ENCODE results near the gene CREB3. TPM values are rescaled to one million over a fixed set of nuclear protein-coding genes. Genes with fewer than 3 reads are reported as not detected.
A peak's percentile ranks its signal among the peaks of the same experiment; 100 is the strongest.

Gene CREB3
- total RNA-seq, 1 experiment from 2014 or later: 54.1 TPM

GRCh38 chr9:35746583-35746982 lies 14.1 kb downstream of the CREB3 start:
- peaks cover 22% of the 10 kb centered on the region for H3K4me1 Mint-ChIP-seq (ENCODE audit: low read depth, unreplicated experiment)
- no peaks in the 10 kb centered on the region for H3K27me3 ChIP-seq (replicated peaks; ENCODE audit: control insufficient read depth, insufficient read depth, low read length)
- peak in 1 of 2 experiments; percentile 49 for DNase-seq
- H3K27ac Mint-ChIP-seq (ENCODE audit: unreplicated experiment): peak overlapping the region; percentile 25
- no peaks in the 10 kb centered on the region for H3K9me3 Mint-ChIP-seq (ENCODE audit: unreplicated experiment)
- TF ChIP-seq CTCF (IDR thresholded peaks at IDR 0.05; ENCODE audit: insufficient read depth in 1 of 2, low read depth in 1 of 2, low read length in 1 of 2, severe bottlenecking in 1 of 2, unreplicated experiment in 1 of 2): no peak
- ChIA-PET POLR2A (interaction anchor here (0.7 to 4.1 kb wide), 4 partner anchors 10 to 25 kb away, joined by 3 to 41 read pairs (median 4); partner anchors contain the start of genes CREB3 and TLN1), CTCF (interaction anchor here (0.8 to 3.4 kb wide), 6 partner anchors 10 to 50 kb away, joined by 3 to 11 read pairs (median 4); no protein-coding TSS in a partner anchor)
- H3K9me3 ChIP-seq: no peaks in the 10 kb centered on the region
- H3K36me3 Mint-ChIP-seq (ENCODE audit: insufficient read depth, unreplicated experiment): peaks cover 52% of the 10 kb centered on the region
- peaks cover 11% of the 10 kb centered on the region for H3K36me3 ChIP-seq (ENCODE audit: control insufficient read depth, insufficient read depth, low read length)
- intact Hi-C loops (cut with micrococcal nuclease; ENCODE audit: unreplicated experiment): loop anchor here (1.0 to 5.0 kb wide), 2 partner anchors 10 to 71 kb away; partner anchors contain the start of gene HINT2
- no TSS peak for BruUV-seq (replicated peaks)
- peak overlapping the region; percentile 86 for H3K4me3 Mint-ChIP-seq (ENCODE audit: unreplicated experiment)
- no peaks in the 10 kb centered on the region for H3K27me3 Mint-ChIP-seq (ENCODE audit: insufficient read depth, unreplicated experiment)
- H3K4me1 ChIP-seq: peaks cover 23% of the 10 kb centered on the region
- peak overlapping the region; percentile 89 for H3K4me3 ChIP-seq (ENCODE audit: low read depth, low read length)

- BruUV-seq (replicated peaks): no TSS peak
- ChIA-PET POLR2A (interaction anchor here (0.5 to 4.1 kb wide), 12 partner anchors 9 to 259 kb away, joined by 3 to 41 read pairs (median 5); partner anchors contain the start of genes CCDC107, CREB3, HINT2 and RMRP), CTCF (interaction anchor here (1.0 to 3.4 kb wide), 8 partner anchors 10 to 90 kb away, joined by 3 to 21 read pairs (median 8); partner anchors contain the start of genes CCDC107, CREB3, RMRP and TLN1)
- Mint-ChIP-seq H3K9me3 (ENCODE audit: unreplicated experiment) (no peaks in the 10 kb centered on the region), H3K4me3 (ENCODE audit: unreplicated experiment) (peak overlapping the region; percentile 86), H3K27me3 (ENCODE audit: insufficient read depth, unreplicated experiment) (no peaks in the 10 kb centered on the region), H3K36me3 (ENCODE audit: insufficient read depth, unreplicated experiment) (peaks cover 49% of the 10 kb centered on the region), H3K27ac (ENCODE audit: unreplicated experiment) (peak overlapping the region; percentile 85), H3K4me1 (ENCODE audit: low read depth, unreplicated experiment) (peaks cover 22% of the 10 kb centered on the region)
- peaks cover 23% of the 10 kb centered on the region for H3K4me1 ChIP-seq
- no peaks in the 10 kb centered on the region for H3K9me3 ChIP-seq
- H3K36me3 ChIP-seq (ENCODE audit: control insufficient read depth, insufficient read depth, low read length): peaks cover 8% of the 10 kb centered on the region
- no peak for TF ChIP-seq CTCF (IDR thresholded peaks at IDR 0.05; ENCODE audit: insufficient read depth in 1 of 2, low read depth in 1 of 2, low read length in 1 of 2, severe bottlenecking in 1 of 2, unreplicated experiment in 1 of 2)
- H3K4me3 ChIP-seq (ENCODE audit: low read depth, low read length): peak overlapping the region; percentile 89
- no peaks in the 10 kb centered on the region for H3K27me3 ChIP-seq (replicated peaks; ENCODE audit: control insufficient read depth, insufficient read depth, low read length)
- DNase-seq: no peak
- intact Hi-C loops (cut with micrococcal nuclease; ENCODE audit: unreplicated experiment): loop anchor here (2.0 to 5.0 kb wide), 2 partner anchors 16 to 69 kb away; partner anchors contain the start of genes CREB3, HINT2 and TLN1
These were observed 15.9 kb downstream of the CREB3 start for GRCh38 chr9:35748242-35748857.

- H3K27me3 ChIP-seq (replicated peaks; ENCODE audit: control insufficient read depth, insufficient read depth, low read length): no peaks in the 10 kb centered on the region
- ChIA-PET CTCF (interaction anchor here (1.0 to 3.4 kb wide), 9 partner anchors 11 to 91 kb away, joined by 3 to 21 read pairs (median 7); partner anchors contain the start of genes CCDC107, CREB3, RMRP and TLN1), POLR2A (interaction anchor here (0.6 to 4.1 kb wide), 13 partner anchors 10 to 677 kb away, joined by 3 to 41 read pairs (median 4); partner anchors contain the start of genes CCDC107, CREB3, HINT2 and RMRP)
- peaks cover 42% of the 10 kb centered on the region for H3K36me3 Mint-ChIP-seq (ENCODE audit: insufficient read depth, unreplicated experiment)
- no peaks in the 10 kb centered on the region for H3K9me3 Mint-ChIP-seq (ENCODE audit: unreplicated experiment)
- H3K4me1 ChIP-seq: peaks cover 23% of the 10 kb centered on the region
- peak within 1 kb of the TSS; percentile 86 for H3K4me3 Mint-ChIP-seq (ENCODE audit: unreplicated experiment)
- DNase-seq: peak; percentile 89 to 90
- H3K27me3 Mint-ChIP-seq (ENCODE audit: insufficient read depth, unreplicated experiment): no peaks in the 10 kb centered on the region
- TF ChIP-seq CTCF (IDR thresholded peaks at IDR 0.05; ENCODE audit: insufficient read depth in 1 of 2, low read depth in 1 of 2, low read length in 1 of 2, severe bottlenecking in 1 of 2, unreplicated experiment in 1 of 2): no peak
- BruUV-seq (replicated peaks): no TSS peak
- H3K9me3 ChIP-seq: no peaks in the 10 kb centered on the region
- intact Hi-C loops (cut with micrococcal nuclease; ENCODE audit: unreplicated experiment): loop anchor here (2.0 to 5.0 kb wide), 2 partner anchors 16 to 68 kb away; partner anchors contain the start of genes CREB3, HINT2 and TLN1
- H3K36me3 ChIP-seq (ENCODE audit: control insufficient read depth, insufficient read depth, low read length): peaks cover 8% of the 10 kb centered on the region
- peak within 1 kb of the TSS; percentile 89 for H3K4me3 ChIP-seq (ENCODE audit: low read depth, low read length)
- H3K4me1 Mint-ChIP-seq (ENCODE audit: low read depth, unreplicated experiment): peaks cover 22% of the 10 kb centered on the region
- H3K27ac Mint-ChIP-seq (ENCODE audit: unreplicated experiment): peak within 1 kb of the TSS; percentile 85
These were observed 16.5 kb downstream of the CREB3 start, which contains the start of the genes GBA2 and RGP1 for GRCh38 chr9:35748858-35749514. GBA2 (minus strand) TSS chr9:35749228; CDS start chr9:35748704, 524 bp downstream. RGP1 (plus strand) TSS chr9:35749287; CDS start chr9:35749756, 469 bp downstream.
